Stimulated activated CD8-positive, alpha-beta memory T cell treated with anti-CD3 and anti-CD28 coated beads, Interleukin-15, amount 100 ng/mL, for 48 hours (primary cell): ENCODE measurements around the gene MLC1.

ENCODE experiments used
- DNase-seq, 2 donors: peaks; one replicate each; pipeline ENCODE4 v3.0.0-alpha.2; 2020; ENCODE audit warnings: low read depth in 2 of 2

Gene MLC1

GRCh38 chr22:50076646-50077535 is 8.3 kb downstream of the MLC1 start:
- no peak for DNase-seq

GRCh38 chr22:50074551-50075530 is 10.4 kb downstream of the MLC1 start:
- no peak for DNase-seq

GRCh38 chr22:50074056-50074455 is 11.2 kb downstream of the MLC1 start:
- no peak for DNase-seq

GRCh38 chr22:50072714-50073538 is 12.3 kb downstream of the MLC1 start:
- no peak for DNase-seq

- no peak for DNase-seq
Measured at GRCh38 chr22:50072167-50072555, 13.1 kb downstream of the MLC1 start.

GRCh38 chr22:50071432-50072166 is 13.6 kb downstream of the MLC1 start:
- no peak for DNase-seq

- no peak for DNase-seq
Measured at GRCh38 chr22:50070366-50070765, 14.9 kb downstream of the MLC1 start.

- DNase-seq = no peak
Measured at GRCh38 chr22:50068096-50068495, 17.1 kb downstream of the MLC1 start.

GRCh38 chr22:50067244-50067643 is 18.0 kb downstream of the MLC1 start:
- DNase-seq = no peak

GRCh38 chr22:50064453-50064852 is 20.8 kb downstream of the MLC1 start:
- DNase-seq = no peak

GRCh38 chr22:50063589-50064393 is 21.4 kb downstream of the MLC1 start:
- no peak for DNase-seq

GRCh38 chr22:50062509-50063135 is 22.6 kb downstream of the MLC1 start:
- no peak for DNase-seq

- no peak for DNase-seq
Measured at GRCh38 chr22:50061824-50062355, 23.3 kb downstream of the MLC1 start.

- no peak for DNase-seq
Measured at GRCh38 chr22:50061141-50061823, 23.9 kb downstream of the MLC1 start.

- no peak for DNase-seq
Measured at GRCh38 chr22:50060441-50061140, 24.6 kb downstream of the MLC1 start.

- no peak for DNase-seq
Measured at GRCh38 chr22:50059881-50060262, 25.4 kb downstream of the MLC1 start.

GRCh38 chr22:50058906-50059880 is 26.0 kb downstream of the MLC1 start:
- DNase-seq = no peak
